SKM-1 treated with dmso at 0.1 percent for 144 hours (cell line): ENCODE measurements around the gene ZNF423.
A peak's percentile ranks its signal among the peaks of the same experiment; 100 is the strongest.

Experiments
- DNase-seq: peaks from one replicate; lab custom pipeline; 2025; ENCODE audit not compliant: unreplicated experiment; lab: John Stamatoyannopoulos, UW

ZNF423 gene

GRCh38 chr16:49589544-49590031, 266.3 kb downstream of the ZNF423 start:
- no peak for DNase-seq

- no peak for DNase-seq
Measured at GRCh38 chr16:49588729-49589384, 267.1 kb downstream of the ZNF423 start.

DNA sequence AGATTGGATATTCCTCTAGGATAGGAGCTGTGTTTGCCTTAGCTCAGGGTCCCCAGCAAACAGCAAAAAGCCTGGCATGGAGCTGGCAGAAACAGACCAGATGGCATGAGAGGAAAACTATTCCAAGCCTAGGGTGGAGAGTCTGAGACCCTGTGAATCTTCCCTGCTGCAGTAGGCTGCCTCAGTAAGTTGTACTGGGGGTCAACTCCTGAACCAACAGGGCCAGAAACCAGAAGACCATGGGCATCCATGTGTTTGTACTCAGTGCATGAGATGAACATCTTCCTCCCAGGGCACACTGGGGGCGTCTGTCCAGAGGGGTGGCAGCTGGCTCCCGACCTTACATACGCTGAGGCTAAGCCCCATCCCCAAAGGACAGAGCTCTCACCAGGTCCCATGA, 267.9 kb downstream of the ZNF423 start:
- no peak for DNase-seq

DNA sequence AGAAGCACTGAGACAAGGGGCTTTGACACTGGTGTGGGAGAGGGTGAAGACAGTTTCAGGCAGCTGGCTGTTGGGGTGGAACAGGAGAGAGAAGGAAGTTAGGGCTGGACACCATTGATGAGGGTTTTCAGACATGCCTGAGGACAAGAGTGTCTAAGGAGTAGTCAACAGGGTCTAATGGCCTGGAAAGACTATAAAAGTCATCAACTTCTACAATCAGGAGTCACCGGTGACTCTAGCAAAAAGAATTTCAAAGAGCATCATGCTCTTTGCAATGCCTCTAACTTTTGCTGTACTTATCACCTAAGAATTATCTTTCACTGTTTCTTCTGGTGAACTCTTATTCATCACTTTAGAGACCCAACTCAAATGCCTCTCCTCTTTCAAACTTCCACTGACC, 268.4 kb downstream of the ZNF423 start:
- DNase-seq: no peak

DNA sequence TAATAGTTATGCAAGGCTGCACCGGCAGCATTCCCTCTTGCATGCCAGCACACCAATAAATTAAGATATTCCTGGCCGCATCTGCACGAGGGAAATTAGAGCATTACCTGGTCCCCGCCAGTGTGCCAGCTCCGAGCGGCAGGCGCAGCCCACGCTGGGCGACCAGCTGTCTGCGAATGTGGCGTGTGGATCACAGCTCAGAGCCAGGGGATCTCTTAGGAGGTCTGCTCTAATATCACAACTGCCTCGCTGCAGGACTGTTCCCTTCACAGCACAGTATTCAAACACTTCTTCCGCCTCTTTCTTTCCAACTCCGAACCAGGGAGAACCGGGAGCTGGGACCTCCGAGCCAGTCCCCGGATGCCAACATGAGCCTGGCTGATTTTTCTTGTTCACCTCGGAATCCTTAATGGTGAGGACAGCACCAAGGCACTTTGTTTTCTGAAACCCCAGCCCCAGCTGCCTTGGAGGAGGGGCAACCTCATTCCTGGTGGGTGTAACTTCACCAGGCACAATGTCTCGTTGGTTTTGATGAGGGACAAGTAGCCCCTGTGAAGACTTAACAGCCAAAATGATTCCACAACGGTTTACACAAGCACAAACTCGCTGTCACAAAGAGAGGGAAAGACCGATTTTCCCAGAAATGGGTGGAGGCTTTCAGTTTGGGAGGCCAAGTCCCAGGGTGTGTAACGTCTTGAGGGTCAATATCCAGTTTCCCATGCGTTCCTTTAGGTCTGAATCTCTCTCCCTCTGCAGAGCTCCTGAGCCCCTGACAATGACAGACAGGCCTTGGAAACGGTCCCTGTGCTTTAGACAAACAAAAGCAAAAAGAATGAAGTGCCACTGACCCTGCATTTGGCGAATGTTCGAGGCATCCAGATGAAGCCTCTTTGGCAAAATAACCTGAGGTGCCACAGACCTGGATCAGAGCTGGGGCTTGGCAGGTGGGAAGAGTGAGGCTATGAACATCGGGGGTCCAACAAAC, 269.2 kb downstream of the ZNF423 start:
- DNase-seq: no peak

GRCh38 chr16:49585143-49585832, 270.6 kb downstream of the ZNF423 start:
- DNase-seq: no peak

DNA sequence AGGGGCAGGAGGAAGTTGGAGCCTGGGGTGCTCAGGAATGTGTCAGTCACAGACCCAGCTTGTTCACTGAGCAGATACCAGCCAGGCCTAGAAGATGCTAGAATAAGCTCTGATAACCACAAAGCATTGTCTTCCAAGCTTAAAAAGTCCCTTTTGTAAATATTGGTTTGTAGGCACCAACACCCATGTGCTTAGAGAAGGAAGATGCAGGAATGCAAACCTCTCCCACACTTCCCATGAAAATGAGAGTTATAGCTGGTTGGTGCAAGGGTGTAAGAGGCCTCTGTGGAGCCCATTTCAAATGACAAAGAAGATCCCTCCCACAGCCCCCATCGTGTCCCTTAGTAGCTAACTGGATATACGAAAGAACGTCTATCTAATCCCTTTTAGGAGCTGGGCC, 272.0 kb downstream of the ZNF423 start:
- no peak for DNase-seq

- no peak for DNase-seq
Measured at GRCh38 chr16:49581630-49582298, 274.1 kb downstream of the ZNF423 start.

GRCh38 chr16:49580751-49581303, 275.1 kb downstream of the ZNF423 start:
- DNase-seq: no peak

DNA sequence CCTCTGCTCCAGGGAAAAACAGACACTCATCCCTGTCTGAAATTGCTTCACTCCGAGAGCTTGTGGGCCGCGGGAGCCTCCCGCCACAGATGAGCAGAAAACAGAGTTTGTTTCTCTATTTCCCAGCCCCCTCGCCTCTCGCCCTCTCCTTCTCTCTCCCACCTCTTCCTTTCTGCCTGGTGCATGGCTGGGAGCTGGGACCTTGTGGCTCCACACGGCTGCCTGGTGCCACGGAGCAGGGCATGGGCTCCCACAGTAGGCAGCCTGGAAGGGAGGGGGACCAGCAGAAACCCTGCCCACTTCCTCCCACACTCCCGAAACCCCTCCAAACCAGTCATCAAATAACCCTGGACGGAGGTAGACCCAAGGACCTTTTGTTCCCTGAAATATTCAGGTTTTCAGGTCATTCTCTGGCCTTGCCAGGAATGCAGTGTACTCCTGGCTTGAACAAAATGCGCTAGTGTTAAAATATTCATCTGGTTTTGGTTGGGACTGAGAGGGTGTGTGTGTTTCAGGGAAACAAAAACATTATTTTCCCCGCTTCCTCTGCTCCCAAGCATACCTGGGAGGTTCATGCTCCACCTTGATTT, 277.4 kb downstream of the ZNF423 start:
- DNase-seq: no peak

DNA sequence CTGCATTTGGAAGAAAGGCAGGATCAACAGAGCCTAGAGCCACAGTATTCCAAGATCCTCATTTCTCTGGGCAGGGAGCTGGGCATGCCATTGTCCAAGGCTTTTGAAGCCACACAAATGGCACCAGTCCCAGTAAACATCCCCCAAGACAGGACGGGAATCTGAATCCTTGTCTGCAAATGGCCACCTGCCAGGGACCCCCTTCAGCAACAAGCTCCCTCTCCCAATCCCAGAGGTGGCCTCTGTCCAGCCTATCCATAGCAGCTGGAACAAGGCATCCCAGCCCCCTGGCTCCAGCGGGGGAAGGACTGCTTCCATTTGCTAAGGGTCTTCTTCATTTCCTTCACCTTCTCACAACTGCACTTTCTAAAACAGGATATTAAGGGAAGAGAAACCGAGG, 277.9 kb downstream of the ZNF423 start:
- no peak for DNase-seq

GRCh38 chr16:49576941-49577340, 279.0 kb downstream of the ZNF423 start:
- no peak for DNase-seq

- DNase-seq: no peak
Measured at GRCh38 chr16:49576173-49576494, 279.8 kb downstream of the ZNF423 start.

DNA sequence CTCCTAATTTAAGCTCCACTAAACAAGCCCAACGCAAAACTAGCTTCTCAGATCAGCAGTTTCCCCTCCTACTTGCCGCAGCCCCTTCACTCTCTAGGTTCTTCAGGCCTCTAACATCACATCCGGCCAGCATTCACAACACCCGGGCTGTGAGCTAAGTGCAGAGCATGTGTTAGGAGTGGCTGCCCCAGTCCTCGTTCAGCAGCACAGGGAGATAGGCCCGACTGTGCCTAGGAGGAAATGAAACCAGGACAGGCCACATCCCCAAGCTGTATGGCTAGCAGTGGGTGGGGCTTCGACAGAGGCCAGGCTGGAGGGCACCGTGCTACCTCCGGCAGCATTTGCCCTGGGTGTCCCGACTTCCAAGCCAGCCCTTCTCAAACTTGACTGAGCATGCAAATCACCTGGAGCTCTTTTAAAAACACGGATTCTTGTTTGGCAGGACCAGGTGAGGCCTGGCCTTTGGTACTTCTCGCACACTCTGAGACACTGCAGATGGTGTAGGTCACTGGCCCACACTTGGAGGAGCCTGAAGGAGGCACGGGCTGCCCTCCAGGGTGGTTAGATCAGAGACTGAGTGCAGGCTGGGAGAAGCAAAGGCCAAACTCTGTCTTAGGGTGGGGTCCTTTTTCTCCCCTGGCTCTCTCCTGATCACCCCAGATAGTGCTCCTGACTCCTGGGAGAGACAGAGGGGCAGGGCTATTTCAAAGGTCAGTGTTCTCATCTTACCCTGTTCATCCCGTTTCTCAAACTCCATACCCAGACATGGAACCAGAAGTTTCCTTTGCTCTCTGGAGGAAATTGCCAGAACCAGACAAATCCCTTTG, 280.4 kb downstream of the ZNF423 start:
- DNase-seq: peak; percentile 56

GRCh38 chr16:49574826-49575225, 281.1 kb downstream of the ZNF423 start:
- DNase-seq: no peak

- DNase-seq: no peak
Measured at GRCh38 chr16:49567950-49568349, 288.0 kb downstream of the ZNF423 start.

DNA sequence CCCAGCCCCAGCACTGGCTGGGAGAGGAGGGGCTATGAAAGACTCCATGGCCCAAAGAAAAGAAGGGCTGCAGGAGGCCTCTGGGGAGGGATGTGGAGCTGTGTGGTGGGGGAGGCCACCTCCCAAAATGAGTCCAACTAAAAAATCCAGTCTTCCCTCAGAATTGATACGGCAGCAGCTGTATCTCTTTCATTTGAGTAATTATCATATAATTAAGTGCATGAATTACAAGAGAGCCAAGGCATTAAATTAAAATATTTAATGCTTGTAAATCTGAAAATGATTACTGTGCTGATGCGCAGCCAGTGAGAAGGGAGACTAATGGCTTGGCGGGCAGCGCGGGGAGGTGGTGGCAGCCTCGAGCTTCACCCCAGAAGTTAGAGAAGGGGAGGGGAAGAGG, 289.5 kb downstream of the ZNF423 start:
- no peak for DNase-seq

- DNase-seq: no peak
Measured at GRCh38 chr16:49564496-49565229, 291.2 kb downstream of the ZNF423 start.

- DNase-seq: no peak
Measured at GRCh38 chr16:49563666-49564065, 292.2 kb downstream of the ZNF423 start.
